HG03432 (cell line): Measurements from ENCODE around the gene OR2Y1.
"Not testable (repeated sequence)": the region's sequence is repeated elsewhere in the genome, so short reads cannot be mapped to it uniquely, and the experiment has no call there.

Experiments
- ATAC-seq: cut with Tn5 transposase; IDR thresholded peaks from one replicate; pipeline ENCODE4 v1.9.1; 2021; ENCODE audit warnings: mild to moderate bottlenecking, moderate library complexity; ENCODE audit not compliant: unreplicated experiment

Gene OR2Y1, protein sequence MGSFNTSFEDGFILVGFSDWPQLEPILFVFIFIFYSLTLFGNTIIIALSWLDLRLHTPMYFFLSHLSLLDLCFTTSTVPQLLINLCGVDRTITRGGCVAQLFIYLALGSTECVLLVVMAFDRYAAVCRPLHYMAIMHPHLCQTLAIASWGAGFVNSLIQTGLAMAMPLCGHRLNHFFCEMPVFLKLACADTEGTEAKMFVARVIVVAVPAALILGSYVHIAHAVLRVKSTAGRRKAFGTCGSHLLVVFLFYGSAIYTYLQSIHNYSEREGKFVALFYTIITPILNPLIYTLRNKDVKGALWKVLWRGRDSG

DNA sequence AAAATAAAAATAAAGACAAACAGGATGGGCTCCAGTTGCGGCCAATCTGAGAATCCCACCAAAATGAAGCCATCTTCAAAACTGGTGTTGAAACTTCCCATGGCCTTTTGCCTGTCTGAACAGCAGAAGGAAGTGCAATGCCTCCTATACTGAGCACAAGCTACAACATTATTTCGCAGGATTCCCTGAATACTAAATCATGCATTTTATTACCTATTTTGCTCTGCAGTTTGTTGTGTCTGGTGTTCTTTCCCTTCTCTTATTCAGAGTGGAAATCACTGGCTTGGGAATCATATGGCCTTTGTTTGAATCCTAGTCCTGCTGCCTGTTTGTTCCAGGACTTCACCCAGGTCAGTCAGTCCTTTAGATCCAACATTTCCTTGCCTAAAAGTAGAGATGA lies at the start of gene OR2Y1:
OR2Y1 (minus strand) TSS at position 101 of the 400 bp plus-strand sequence; CDS start at position 101, 0 bp downstream.
- no peak for ATAC-seq

DNA sequence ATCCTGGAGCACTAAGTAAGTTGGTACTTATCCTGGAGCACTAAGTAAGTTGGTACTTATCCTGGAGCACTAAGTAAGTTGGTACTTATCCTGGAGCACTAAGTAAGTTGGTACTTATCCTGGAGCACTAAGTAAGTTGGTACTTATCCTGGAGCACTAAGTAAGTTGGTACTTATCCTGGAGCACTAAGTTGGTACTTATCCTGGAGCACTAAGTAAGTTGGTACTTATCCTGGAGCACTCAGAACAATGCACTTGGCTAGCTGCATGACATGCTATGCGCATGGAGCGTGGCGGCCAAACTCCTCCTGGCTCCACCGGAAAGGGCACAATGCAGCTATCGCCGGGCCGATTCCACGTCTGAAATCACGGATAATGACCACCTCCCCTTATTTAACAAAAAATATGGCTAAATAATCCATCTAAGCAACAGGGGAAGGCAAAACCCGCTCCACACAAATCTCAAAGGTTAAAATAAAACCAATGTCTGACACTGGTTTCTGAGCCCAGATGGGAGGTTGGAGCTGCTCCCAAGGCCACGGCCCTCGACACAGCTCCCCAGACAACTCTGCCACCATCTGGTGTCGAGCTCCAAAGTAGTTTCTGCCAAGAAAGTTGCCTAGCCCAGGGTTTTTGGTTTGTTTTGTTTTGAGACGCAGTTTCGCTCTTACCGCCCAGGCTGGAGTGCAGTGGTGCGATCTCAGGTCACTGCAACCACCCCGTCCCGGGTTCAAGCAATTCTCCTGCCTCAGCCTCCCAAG lies 49.0 kb upstream of the OR2Y1 start:
- not testable (repeated sequence) for ATAC-seq

DNA sequence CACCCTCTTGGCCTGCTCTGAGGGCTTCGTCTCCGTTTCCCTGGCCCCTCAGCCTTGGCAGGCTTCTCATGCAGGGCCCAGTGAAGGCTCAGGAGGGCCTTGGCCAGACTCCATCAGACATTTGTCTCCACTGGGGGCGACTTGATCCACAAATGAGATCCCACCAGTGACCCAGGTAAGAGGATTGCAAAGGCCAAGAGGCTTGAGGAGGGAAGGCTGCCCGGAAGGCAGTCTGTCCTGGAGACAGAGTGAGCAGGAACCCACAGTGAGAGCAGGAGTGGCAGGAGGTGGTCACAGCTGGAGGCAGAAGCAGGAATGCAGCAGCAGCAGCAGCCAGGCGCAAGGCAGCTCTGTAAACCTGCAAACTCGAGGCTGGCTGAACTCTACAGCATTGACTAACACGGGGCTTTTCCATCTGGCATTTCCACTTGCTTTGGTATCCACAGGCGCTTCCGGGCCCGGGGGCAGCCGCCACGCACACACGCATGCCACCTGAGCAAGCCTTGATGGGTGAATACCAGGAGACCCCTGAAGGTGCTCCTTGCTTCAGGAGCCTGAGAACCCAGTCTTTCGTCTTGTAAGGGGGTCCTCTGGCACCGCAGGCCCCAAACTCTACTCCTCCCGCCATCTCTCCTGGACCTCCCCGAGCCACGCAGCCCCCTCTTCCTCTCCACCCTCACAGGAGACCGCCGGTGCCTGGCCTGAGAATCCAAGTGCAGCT lies 48.0 kb upstream of the OR2Y1 start:
- ATAC-seq, result no peak

DNA sequence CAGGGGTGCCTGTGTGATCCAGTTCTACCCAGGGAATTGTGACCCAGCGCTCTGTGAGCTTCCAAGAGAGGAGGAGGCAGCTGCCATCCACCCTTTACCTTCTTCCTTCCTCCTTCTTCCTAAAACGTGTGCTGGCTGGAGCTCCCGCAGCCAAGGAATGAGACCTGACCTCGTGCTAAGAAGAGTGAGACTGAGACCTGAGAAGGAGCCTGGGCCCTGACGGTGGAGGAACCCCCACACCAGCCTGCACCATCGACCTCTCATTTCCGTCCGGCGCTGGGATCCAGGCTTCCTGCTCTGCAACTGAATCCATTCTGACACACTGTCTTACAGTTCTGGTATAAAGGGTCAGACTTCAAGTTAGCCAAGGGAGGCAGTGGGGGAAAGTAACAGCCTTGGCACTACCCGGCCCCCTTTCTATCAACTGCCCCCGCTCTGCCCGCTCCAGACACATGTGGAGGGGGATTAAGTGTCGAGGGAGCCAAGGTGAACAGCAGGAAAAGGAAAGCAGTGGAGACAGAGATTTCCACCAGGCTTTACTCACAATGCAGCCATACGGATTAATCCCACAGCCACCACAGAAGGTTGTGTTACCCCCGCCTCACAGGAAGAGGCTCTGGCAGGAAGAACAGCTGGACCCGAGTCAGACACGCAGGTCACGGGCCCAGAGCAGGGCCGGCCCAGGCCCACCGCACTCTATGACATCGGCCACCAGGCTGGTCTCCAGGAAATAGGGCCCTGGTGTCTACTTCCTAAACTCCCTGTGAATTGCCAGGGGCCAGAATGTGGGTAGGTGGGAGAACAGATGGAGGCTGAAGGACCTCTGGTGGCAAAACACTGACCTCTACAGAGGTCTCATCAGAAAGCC lies 46.9 kb upstream of the OR2Y1 start:
- no peak for ATAC-seq

DNA sequence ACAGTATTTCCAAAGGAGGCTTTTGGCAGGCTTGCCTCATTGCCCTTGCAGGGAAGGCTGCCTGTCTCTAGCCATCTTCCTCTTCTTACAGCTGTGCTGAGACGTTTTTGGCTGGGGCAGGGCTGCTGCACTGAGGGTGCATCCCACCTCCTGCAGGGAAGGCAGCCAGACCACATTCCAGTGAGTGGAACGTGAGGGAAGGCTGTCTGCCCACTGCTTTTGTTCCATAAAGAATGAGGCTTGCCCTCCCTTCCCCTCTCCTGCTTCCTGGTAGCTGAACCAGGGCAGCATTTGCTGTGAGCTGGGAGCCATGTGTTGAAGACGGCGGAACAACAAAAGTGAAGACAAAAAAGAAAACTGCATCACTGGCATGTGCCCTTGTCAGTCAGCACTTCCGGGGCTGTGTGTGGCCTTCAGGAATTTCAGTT lies 46.0 kb upstream of the OR2Y1 start:
- ATAC-seq, result no peak

DNA sequence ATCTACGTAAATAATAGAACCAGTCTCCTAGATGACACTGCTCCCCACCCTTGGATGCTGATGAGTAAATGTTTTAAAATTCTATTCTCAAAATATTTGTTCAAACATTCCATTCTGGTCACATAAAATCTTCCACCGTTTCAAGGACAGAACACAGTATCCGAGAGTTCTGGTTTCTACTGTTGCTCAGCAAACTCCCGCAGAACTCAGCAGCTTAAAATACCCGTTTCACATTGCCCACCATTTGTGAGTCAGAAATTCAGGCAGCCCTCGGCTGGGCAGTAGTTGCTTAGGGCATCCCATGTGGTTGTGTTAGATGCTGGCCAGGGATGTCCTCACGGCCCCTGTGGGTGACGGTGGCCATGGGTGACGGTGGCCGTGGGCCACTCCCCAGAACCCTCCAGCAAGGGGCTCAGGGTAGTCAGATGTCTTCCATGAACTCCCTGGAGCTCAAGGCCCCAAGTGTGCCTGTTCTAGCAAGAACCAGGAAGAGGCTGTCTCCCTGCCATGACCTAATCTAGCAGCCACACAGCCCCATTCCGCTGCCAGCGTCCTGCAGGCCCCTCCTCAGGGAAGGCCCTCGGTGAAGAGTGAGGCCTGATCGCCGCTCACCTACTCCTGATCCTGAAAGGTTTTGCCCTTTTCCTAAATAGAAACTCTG lies 45.4 kb upstream of the OR2Y1 start:
- ATAC-seq, result no peak

DNA sequence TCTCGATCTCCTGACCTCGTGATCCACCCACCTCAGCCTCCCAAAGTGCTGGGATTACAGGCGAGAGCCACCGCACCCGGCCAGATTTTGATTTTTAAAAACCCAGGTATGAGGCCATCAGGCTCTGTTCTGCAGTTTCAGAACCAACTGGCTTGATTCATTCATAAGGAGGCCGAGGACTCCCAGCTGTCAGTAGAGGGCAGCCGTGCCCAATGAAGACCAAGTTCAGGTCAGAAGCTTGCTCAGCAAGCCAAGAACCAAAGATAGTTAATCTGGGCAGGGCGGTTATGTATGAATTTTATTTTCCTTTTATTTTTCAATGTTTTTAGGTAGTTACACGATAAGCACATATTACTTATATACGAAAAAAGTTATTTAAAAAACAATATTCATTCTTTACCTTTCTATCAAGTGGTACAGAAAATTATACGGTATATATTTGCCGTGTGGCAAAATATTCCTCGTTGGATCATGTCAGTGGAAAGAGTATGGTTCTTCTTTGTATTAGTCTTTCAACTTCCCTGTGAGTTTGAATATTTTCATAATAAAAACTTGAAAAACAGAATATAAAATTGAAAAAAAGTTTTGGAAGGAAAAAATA lies 44.7 kb upstream of the OR2Y1 start:
- ATAC-seq, result no peak

DNA sequence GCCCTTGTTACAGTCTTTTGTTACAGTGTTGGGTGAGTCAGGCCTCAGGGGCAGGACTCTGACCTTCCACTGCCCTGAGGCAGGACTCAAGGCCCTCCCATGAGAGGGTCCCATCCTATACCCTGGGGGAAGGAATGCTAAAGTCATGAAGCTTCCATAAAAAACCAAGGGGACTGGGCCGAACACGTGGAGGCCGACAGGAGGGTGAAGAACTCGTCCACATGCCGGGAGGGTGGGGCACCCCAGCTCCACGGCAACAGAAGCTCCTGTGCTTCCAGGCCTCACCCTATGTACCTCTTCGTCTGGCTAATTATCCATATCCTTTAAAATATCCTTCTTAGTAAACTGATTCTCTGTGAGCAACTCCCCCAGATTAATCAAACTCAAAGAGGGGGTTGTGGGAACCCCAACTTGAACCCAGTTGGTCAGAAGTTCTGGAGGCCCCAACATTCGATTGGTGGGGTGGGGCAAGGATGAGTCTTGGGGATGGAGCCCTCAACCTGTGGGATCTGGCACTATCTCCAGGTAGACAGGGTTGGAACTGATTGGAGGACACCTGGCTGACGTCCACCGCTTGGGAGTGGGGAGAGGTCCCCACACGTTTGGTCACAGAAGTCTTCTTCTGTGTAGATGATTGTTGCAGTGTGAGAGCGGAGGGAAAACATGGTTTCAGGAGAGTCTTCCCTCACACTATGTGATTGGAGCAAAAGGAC lies 43.6 kb upstream of the OR2Y1 start:
- no peak for ATAC-seq

DNA sequence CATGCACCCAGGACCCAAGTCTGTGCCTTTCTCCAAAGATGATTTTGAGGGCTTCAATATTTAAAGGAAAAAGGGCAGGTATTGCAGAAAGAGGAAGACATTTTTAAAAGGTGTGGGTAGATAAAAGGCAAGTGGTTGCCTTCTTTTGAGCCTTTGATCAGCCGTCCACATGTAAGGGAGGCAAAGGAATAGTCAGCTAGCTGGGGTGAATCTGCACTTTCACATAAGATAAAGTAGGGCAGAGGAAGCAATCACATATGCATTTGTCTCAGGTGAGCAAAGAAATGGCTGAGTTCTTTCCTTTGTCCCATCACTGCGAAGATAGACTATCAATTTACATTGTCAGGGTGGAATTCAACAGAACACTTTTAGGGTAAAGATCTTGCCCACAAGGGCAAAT lies 42.9 kb upstream of the OR2Y1 start:
- ATAC-seq, result no peak

DNA sequence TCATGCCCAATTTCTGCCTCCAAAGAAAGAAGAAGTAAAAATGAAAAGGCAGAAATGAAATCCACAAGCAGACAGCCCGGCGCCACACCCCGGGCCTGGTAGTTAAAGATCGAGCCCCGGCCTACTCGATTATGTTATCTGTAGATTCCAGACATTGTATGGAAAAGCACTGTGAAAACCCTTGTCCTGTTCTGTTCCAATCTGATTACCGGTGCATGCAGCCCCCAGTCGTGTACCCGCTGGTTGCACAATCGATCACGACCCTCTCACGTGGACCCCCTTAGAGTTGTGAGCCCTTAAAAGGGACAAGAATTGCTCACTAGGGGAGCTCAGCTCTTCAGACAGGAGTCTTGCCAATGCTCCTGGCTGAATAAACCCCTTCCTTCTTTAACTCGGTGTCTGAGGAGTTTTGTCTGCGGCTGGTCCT lies 42.1 kb upstream of the OR2Y1 start:
- not testable (repeated sequence) for ATAC-seq

DNA sequence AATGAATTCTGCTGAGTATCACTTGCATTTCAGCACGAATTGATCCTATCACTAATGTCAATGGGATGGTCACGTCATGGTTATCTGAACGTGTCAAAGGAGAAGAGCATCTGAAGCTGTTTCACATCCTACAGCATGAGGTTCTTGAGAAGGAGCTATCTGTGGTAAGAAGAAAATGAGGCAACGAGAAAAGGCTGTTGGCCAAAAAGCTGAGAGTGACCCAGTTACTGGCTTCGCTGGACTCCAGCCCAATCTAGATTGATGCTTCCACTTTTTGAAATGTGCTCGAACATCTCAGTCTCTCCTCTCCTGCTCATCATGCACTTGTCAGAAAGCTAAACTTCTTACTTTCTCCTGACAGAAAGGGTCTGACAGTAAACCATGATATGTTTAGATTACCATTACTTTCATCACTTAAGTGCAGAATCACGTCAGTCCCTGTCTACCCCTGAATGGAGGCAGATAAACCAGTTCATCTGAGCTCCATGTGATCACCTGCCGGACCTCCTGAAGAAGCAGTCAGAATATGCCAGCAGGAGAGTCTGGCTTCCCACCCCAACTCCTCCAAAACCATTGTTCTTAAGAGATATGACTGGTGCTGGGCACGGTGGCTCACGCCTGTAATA lies 40.2 kb upstream of the OR2Y1 start:
- ATAC-seq, result no peak

DNA sequence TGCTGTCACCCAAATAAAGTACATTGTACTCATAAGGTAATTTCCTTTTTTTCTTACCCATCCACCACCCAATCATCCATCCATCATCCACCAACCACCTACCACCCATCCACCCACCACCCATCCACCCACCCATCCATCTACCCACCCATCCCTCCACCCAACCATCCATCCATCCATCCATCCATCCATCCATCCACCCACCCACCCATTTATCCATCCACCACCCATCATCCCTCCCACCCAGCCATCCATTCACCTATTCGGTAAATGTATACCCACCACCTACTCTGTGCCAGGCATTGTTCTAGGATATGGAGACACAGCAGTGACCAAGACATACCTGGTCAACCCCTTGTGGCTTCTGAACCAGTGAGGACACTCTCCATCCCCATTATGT lies 37.6 kb upstream of the OR2Y1 start:
- ATAC-seq, result no peak

DNA sequence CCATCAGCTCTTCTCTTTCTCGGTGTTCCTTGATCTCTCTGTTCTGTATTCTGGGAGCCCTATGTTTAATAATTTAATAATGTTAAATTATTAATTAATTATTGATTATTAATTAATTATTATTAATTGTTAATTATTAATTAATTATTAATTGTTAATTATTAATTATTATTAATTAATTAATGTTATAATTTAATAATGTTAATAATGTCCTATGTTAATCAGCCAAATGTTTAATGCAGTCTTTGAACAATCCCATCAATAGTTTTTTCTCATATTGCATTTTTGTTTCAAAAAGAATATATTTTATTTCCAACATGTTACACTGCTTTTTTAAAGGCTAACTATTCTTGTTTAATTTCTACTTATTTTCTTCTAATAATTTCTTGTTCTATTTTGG lies 36.5 kb upstream of the OR2Y1 start:
- ATAC-seq, result no peak

DNA sequence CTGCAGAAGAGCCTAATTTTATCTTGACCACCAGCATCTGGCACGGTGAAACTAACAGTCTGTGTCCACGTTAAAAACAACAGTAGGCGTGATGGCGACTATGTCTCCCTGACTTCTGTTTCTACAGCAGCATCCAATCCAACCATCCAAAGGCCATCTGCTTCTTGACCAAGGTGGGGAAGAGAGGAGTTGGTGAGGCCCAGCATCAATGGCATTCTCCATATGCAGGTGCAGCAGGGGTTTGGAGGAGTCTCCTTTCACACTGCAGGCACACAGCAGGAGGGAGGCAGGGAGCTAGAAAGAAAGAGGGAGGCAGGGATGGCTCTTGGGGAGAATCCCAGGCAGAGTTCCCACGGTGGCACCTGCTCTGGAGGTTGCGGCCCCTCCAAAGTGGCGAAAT lies 35.8 kb upstream of the OR2Y1 start:
- ATAC-seq, result no peak

DNA sequence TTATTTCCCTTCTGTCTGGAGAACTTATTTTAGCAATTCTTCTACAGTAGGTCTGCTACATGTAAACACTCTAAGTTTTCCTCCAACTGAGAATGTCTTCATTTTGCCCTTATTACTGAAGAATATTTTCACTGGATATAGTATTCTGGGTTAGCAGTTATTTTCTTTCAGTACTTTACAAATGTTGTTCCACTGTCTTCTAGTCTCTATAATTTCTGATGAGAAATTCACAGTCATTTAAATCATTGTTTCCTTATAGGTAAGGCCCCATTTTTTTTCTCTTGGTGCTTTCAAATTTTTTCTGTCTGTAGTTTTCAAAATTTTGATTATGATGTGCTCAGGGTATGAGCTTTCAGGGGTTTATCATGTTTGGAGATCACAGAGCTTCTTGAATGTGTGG lies 32.0 kb upstream of the OR2Y1 start:
- ATAC-seq, result no peak

DNA sequence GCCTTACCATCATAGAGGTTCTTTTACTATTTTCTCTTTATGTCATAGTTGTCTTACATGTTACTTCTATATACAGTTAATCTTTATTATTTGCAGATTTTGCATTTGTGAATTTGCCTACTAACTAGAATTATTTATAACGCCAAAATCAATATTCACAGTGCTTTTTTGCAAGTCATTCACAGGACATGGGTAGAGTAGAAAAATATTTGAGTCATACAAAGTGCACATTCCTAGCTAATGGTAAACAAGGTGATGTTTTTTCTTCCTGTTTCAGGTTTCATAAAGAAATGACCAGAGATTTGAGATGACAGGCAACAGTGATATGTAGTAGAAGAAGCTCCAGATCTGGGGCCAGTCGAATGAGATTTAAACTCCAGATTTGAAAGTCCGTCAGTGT lies 30.0 kb upstream of the OR2Y1 start:
- no peak for ATAC-seq

DNA sequence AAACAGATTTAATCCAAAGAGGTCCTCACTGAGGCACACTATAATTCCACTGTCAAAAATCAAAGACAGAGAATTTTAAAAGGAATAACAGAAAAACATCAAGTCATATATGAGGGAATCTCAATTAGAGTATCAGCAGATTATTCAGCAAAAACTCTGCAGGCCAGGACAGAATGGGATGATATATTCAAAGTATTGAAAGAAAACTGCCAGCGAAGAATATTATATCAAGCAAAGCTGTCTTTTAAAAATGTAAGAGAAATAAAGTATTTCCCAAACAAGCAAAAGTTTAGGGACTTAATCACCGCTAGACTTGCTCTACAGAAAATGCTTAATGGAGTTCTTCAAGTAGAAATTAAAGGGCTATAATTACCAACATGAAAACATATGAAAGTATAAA lies 15.7 kb upstream of the OR2Y1 start:
- no peak for ATAC-seq

DNA sequence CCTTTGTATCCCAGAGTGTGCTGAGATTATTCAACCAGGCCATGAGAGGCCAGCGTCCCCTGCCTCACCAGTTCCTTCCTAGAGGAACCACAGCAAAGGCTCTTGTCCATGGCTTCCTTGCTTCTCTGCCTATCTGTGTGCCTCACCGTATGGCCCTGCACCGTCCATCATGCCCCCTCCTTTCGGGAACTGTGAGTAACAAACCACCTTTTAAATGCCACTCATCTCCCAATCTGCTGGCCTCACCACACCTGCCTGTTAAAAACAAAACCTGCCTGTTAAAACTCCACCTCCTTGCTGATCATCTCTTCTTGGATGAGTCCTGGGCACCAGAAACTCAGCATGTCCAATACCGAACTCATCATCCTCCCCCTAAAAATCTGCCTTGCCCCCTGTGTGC lies 4.4 kb upstream of the OR2Y1 start:
- ATAC-seq, result no peak

DNA sequence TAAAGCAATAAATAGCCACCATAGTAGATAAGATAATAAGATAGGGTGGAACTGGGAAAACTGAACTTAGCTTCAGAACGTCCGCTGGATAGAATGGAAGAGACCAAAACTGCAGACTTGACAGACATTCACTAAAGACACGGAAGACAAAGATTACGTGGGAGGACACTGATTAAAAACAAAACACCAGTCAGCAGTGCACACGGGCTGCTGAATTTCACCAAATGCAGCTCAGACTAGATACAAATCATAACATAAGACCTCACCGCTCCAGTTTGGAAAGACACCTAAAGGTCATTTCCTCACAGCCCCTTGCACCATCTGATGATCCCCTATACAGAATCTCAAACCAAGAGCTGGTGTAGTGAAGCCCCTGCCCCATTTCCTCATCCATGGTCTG lies 2.9 kb upstream of the OR2Y1 start:
- no peak for ATAC-seq
